ENCODE measurements around the gene CENPX. TPM values are rescaled to one million over a fixed set of nuclear protein-coding genes. Genes with fewer than 3 reads are reported as not detected.

Gene CENPX
- total RNA-seq (2014; rRNA removed; shearing (Covaris generic)), result 86.2 and 88.7 TPM in 2 replicates

- no peak for DNase-seq (ENCODE audit: low spot score)
Observed at GRCh38 chr17:82022310-82022980, at the start of gene CENPX. TSS of gene CENPX (minus strand) at chr17:82022878. CDS start at chr17:82022861, 17 bp downstream.

GRCh38 chr17:82070611-82071010, 47.9 kb upstream of the CENPX start:
- no peak for DNase-seq (ENCODE audit: low spot score)

GRCh38 chr17:82065638-82066303, 43.1 kb upstream of the CENPX start, which contains the start of gene DUS1L:
TSS of gene DUS1L (minus strand) at chr17:82065804. CDS start at chr17:82065059, 745 bp downstream.
- DNase-seq (ENCODE audit: low spot score), result no peak

GRCh38 chr17:82065193-82065637, 42.5 kb upstream of the CENPX start:
- no peak for DNase-seq (ENCODE audit: low spot score)

GRCh38 chr17:82064433-82065192, 41.9 kb upstream of the CENPX start:
- DNase-seq (ENCODE audit: low spot score), result no peak

GRCh38 chr17:82063424-82064415, 41.0 kb upstream of the CENPX start:
- DNase-seq (ENCODE audit: low spot score), result no peak

GRCh38 chr17:82062984-82063368, 40.3 kb upstream of the CENPX start:
- no peak for DNase-seq (ENCODE audit: low spot score)

GRCh38 chr17:82062076-82062983, 39.7 kb upstream of the CENPX start:
- no peak for DNase-seq (ENCODE audit: low spot score)

GRCh38 chr17:82061047-82061925, 38.6 kb upstream of the CENPX start:
- DNase-seq (ENCODE audit: low spot score), result no peak

- DNase-seq (ENCODE audit: low spot score), result no peak
Observed at GRCh38 chr17:82060614-82061013, 37.9 kb upstream of the CENPX start.

- no peak for DNase-seq (ENCODE audit: low spot score)
Observed at GRCh38 chr17:82060001-82060380, 37.3 kb upstream of the CENPX start.

GRCh38 chr17:82059272-82060000, 36.8 kb upstream of the CENPX start:
- no peak for DNase-seq (ENCODE audit: low spot score)

GRCh38 chr17:82058855-82059249, 36.2 kb upstream of the CENPX start:
- DNase-seq (ENCODE audit: low spot score), result no peak

GRCh38 chr17:82058230-82058854, 35.7 kb upstream of the CENPX start:
- DNase-seq (ENCODE audit: low spot score), result no peak

- DNase-seq (ENCODE audit: low spot score), result no peak
Observed at GRCh38 chr17:82056729-82057621, 34.3 kb upstream of the CENPX start.

GRCh38 chr17:82055965-82056728, 33.5 kb upstream of the CENPX start:
- no peak for DNase-seq (ENCODE audit: low spot score)

Measured in H4 (cell line).